Measurements from ENCODE around the gene FRK. TPM values are rescaled to one million over a fixed set of nuclear protein-coding genes. Genes with fewer than 3 reads are reported as not detected.
"Not testable (repeated sequence)": the region's sequence is repeated elsewhere in the genome, so short reads cannot be mapped to it uniquely, and the experiment has no call there.

FRK gene
- total RNA-seq, 1 donor from 2014 or later, result 1.1 TPM

DNA sequence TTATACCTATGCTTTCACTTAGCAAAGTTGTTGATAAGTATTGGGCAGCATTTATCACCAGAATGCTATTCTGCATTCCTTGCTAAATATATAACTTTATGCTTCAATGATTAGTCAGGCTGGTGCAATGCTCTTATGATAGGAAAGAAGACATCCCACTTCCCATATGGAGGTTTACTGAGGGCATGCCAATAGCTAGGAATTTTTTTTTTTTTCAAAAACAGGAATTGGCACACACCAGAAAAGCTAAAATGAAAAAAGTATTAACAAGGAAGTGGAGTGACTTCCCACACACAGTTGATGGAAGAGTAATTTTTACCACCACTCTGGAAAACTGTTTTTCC is 90.8 kb downstream of the FRK start:
- TF ChIP-seq, protein P1, sequence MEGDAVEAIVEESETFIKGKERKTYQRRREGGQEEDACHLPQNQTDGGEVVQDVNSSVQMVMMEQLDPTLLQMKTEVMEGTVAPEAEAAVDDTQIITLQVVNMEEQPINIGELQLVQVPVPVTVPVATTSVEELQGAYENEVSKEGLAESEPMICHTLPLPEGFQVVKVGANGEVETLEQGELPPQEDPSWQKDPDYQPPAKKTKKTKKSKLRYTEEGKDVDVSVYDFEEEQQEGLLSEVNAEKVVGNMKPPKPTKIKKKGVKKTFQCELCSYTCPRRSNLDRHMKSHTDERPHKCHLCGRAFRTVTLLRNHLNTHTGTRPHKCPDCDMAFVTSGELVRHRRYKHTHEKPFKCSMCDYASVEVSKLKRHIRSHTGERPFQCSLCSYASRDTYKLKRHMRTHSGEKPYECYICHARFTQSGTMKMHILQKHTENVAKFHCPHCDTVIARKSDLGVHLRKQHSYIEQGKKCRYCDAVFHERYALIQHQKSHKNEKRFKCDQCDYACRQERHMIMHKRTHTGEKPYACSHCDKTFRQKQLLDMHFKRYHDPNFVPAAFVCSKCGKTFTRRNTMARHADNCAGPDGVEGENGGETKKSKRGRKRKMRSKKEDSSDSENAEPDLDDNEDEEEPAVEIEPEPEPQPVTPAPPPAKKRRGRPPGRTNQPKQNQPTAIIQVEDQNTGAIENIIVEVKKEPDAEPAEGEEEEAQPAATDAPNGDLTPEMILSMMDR (IDR thresholded peaks at IDR 0.05), result no peak
- no peaks in the 10 kb centered on the region for H3K36me3 Mint-ChIP-seq (ENCODE audit: low read depth)
- no peak overlapping the region for H3K4me3 Mint-ChIP-seq (ENCODE audit: unreplicated experiment)
- H3K9me3 Mint-ChIP-seq (ENCODE audit: low read depth), result no peaks in the 10 kb centered on the region
- no peak overlapping the region for H3K27ac Mint-ChIP-seq (ENCODE audit: unreplicated experiment)
- no peaks in the 10 kb centered on the region for H3K27me3 Mint-ChIP-seq (ENCODE audit: low read depth)
- peaks cover 6% of the 10 kb centered on the region for H3K4me1 Mint-ChIP-seq (ENCODE audit: low read depth)
- DNase-seq (ENCODE audit: low spot score), result no peak

DNA sequence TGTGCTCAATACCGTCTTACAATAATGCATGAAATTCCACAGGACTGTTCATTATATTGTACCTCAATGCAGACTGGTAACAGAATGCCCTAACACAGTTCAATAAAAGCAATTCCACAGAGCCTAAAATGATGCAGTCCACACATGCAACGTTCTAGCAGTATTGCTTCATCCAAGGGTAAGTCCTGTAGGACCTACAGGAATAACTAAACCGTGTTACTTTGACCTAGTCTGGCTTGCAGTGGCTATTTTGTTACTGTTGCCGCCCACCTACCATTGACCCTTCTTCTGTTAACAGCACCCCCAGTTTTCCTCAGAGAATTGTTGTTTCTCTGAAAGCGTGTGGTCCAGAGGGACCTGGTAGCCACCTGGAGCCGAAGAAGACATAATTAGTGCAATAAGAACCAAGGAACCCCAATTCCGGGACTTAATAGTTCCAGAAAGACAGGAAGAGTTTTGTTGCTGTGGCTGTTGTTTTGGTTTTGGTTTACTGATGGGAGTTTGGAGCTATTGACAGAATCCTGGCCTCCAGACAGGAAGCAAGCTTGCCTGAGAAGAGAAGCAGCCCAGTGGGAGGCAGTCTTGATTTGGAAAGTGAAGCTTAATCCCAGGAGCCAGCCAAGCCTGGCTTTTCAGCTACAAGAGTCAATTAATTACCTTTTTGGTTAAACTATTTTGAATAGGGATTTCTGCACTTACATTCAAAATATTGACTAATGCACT is 91.3 kb downstream of the FRK start:
- Mint-ChIP-seq H3K36me3 (ENCODE audit: low read depth) (no peaks in the 10 kb centered on the region), H3K9me3 (ENCODE audit: low read depth) (no peaks in the 10 kb centered on the region), H3K27ac (ENCODE audit: unreplicated experiment) (no peak overlapping the region), H3K4me1 (ENCODE audit: low read depth) (peaks cover 6% of the 10 kb centered on the region), H3K4me3 (ENCODE audit: unreplicated experiment) (no peak overlapping the region), H3K27me3 (ENCODE audit: low read depth) (no peaks in the 10 kb centered on the region)
- TF ChIP-seq, protein P1 (IDR thresholded peaks at IDR 0.05), result no peak
- DNase-seq (ENCODE audit: low spot score), result no peak

DNA sequence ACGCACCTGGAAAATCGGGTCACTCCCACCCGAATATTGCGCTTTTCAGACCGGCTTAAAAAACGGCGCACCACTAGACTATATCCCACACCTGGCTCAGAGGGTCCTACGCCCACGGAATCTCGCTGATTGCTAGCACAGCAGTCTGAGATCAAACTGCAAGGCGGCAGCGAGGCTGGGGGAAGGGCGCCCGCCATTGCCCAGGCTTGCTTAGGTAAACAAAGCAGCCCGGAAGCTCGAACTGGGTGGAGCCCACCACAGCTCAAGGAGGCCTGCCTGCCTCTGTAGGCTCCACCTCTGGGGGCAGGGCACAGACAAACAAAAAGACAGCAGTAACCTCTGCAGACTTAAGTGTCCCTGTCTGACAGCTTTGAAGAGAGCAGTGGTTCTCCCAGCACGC is 100.4 kb downstream of the FRK start:
- H3K4me3 Mint-ChIP-seq (ENCODE audit: unreplicated experiment); DNase-seq (ENCODE audit: low spot score); H3K27me3 Mint-ChIP-seq (ENCODE audit: low read depth); H3K36me3 Mint-ChIP-seq (ENCODE audit: low read depth); H3K4me1 Mint-ChIP-seq (ENCODE audit: low read depth); H3K9me3 Mint-ChIP-seq (ENCODE audit: low read depth); H3K27ac Mint-ChIP-seq (ENCODE audit: unreplicated experiment): not testable (repeated sequence)

DNA sequence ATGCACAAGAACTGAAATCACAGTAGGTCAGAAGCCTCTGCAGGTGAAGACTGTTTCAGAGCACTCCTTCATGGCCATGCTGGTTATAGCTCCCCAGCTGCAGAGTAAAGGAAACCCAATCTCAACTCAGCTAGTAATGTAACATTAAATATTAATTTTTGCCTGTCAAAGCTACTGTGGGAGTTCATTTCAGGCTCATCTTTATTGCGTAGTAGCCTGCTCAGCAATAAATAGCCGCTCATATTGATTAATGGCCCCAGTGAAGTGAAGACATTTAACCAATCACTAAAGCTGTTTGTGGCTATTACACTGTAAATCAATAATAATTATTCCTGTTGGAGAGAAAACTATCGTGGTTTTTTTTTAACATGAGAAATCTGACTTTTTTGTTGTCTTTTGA is 101.7 kb downstream of the FRK start:
- no peak overlapping the region for H3K27ac Mint-ChIP-seq (ENCODE audit: unreplicated experiment)
- no peaks in the 10 kb centered on the region for H3K9me3 Mint-ChIP-seq (ENCODE audit: low read depth)
- DNase-seq (ENCODE audit: low spot score), result no peak
- no peaks in the 10 kb centered on the region for H3K27me3 Mint-ChIP-seq (ENCODE audit: low read depth)
- TF ChIP-seq, protein P1 (IDR thresholded peaks at IDR 0.05), result no peak
- H3K36me3 Mint-ChIP-seq (ENCODE audit: low read depth), result no peaks in the 10 kb centered on the region
- H3K4me3 Mint-ChIP-seq (ENCODE audit: unreplicated experiment), result no peak overlapping the region
- no peaks in the 10 kb centered on the region for H3K4me1 Mint-ChIP-seq (ENCODE audit: low read depth)

DNA sequence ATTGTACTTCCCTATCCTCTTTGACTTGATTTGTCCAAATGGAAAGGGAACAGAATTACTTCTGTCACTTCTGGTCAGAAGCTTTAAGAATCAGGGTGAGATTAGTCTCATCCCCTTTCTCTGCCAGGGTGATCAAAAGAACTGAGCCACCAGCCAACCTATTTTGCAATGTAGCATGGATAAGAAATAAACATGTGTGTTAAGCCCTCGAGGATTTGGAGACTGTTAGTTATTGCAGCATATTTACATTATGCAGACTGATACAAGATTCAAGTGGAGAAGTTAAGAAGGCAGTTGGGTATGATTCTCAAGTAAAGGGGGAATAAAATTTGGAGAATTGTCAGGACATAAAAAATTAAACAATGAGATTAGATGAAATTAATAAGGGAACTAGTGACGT is 106.0 kb downstream of the FRK start:
- no peaks in the 10 kb centered on the region for H3K4me1 Mint-ChIP-seq (ENCODE audit: low read depth)
- H3K4me3 Mint-ChIP-seq (ENCODE audit: unreplicated experiment), result no peak overlapping the region
- H3K27ac Mint-ChIP-seq (ENCODE audit: unreplicated experiment), result no peak overlapping the region
- no peaks in the 10 kb centered on the region for H3K27me3 Mint-ChIP-seq (ENCODE audit: low read depth)
- no peaks in the 10 kb centered on the region for H3K36me3 Mint-ChIP-seq (ENCODE audit: low read depth)
- H3K9me3 Mint-ChIP-seq (ENCODE audit: low read depth), result peaks cover 6% of the 10 kb centered on the region
- no peak for DNase-seq (ENCODE audit: low spot score)
- TF ChIP-seq, protein P1 (IDR thresholded peaks at IDR 0.05), result no peak

DNA sequence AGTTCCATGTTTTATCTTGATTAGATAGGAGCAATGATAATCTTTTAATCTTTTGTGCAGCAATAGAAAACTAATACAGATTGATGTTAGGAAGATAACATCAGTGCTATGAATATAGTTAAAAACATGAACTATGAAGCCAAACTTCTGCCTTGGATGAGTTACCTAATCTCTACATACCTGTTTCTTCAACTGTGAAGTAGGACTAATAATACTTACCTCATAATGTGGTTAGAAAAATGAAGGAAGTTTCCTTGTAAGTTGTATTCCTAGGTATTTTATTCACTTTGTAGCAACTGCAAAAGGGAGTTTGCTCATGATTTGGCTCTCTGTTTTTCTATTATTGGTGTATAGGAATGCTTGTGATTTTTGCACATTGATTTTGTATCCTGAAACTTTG is 111.9 kb downstream of the FRK start:
- DNase-seq (ENCODE audit: low spot score), result no peak
- Mint-ChIP-seq H3K27me3 (ENCODE audit: low read depth) (peaks cover 2% of the 10 kb centered on the region), H3K36me3 (ENCODE audit: low read depth) (peaks cover 3% of the 10 kb centered on the region), H3K4me1 (ENCODE audit: low read depth) (no peaks in the 10 kb centered on the region), H3K9me3 (ENCODE audit: low read depth) (peaks cover 11% of the 10 kb centered on the region), H3K27ac (ENCODE audit: unreplicated experiment) (no peak overlapping the region), H3K4me3 (ENCODE audit: unreplicated experiment) (no peak overlapping the region)
- TF ChIP-seq, protein P1 (IDR thresholded peaks at IDR 0.05), result no peak
